Endodermal cell (in vitro differentiated cells): ENCODE measurements around the gene CEP295NL. TPM values are rescaled to one million over a fixed set of nuclear protein-coding genes. Genes with fewer than 3 reads are reported as not detected.

Experiments
- DNase-seq: peaks from one replicate; pipeline ENCODE4 v3.0.0-alpha.2; 2017
- H3K27ac ChIP-seq: 2 replicates; pipeline ENCODE4 v1.5.1; 2013; ENCODE audit warnings: mild to moderate bottlenecking, low read depth, low read length, moderate library complexity
- H3K27me3 ChIP-seq: 2 replicates; pipeline ENCODE4 v1.6.1; 2013; ENCODE audit warnings: mild to moderate bottlenecking, low read length, moderate library complexity; ENCODE audit not compliant: insufficient read depth, control insufficient read depth, poor library complexity, severe bottlenecking
- H3K36me3 ChIP-seq: 2 replicates; pipeline ENCODE4 v1.7.0; 2013; ENCODE audit warnings: mild to moderate bottlenecking, low read length, moderate library complexity; ENCODE audit not compliant: control insufficient read depth, insufficient read depth
- H3K4me1 ChIP-seq: one replicate; pipeline ENCODE4 v1.7.0; 2013; ENCODE audit warnings: low read length; ENCODE audit not compliant: control insufficient read depth, insufficient read depth
- H3K4me3 ChIP-seq: 2 replicates; pipeline ENCODE4 v1.5.1; 2013; ENCODE audit warnings: mild to moderate bottlenecking, low read length, moderate library complexity
- H3K9ac ChIP-seq: 2 replicates; pipeline ENCODE4 v1.6.1; 2013; ENCODE audit warnings: mild to moderate bottlenecking, low read length, moderate library complexity; ENCODE audit not compliant: poor library complexity, severe bottlenecking; ENCODE audit errors: extremely low read depth
- H3K9me3 ChIP-seq: 2 replicates; pipeline ENCODE4 v1.6.1; 2013; ENCODE audit warnings: mild to moderate bottlenecking, low read length, moderate library complexity; ENCODE audit not compliant: control insufficient read depth
- H3K27ac Mint-ChIP-seq: 2 replicates; pipeline ENCODE4 v1.8.0; 2020; ENCODE audit warnings: mixed read lengths
- H3K27me3 Mint-ChIP-seq: 2 replicates; pipeline ENCODE4 v1.8.0; 2021; ENCODE audit warnings: mild to moderate bottlenecking, mixed read lengths; ENCODE audit not compliant: insufficient read depth
- H3K36me3 Mint-ChIP-seq: 2 replicates; pipeline ENCODE4 v1.8.0; 2020; ENCODE audit warnings: low read depth, mixed read lengths
- H3K4me1 Mint-ChIP-seq: 2 replicates; pipeline ENCODE4 v1.8.0; 2020; ENCODE audit warnings: mixed read lengths
- H3K4me3 Mint-ChIP-seq: 2 replicates; pipeline ENCODE4 v1.8.0; 2020; ENCODE audit warnings: mild to moderate bottlenecking, moderate library complexity, mixed read lengths
- H3K9me3 Mint-ChIP-seq: 2 replicates; pipeline ENCODE4 v1.8.0; 2020; ENCODE audit warnings: mild to moderate bottlenecking, mixed read lengths
- CTCF ChIP-seq: fragments of 200-600 bp; sonication (generic); conservative IDR thresholded peaks from 2 replicates; pipeline ENCODE4 v1.5.0; 2021; ENCODE audit warnings: antibody characterized with exemption, mild to moderate bottlenecking
- WGBS, 2 experiments: methylation state at CpG; one replicate each; pipeline versions ENCODE4 v1.1.5 to v1.1.7; 2013; ENCODE audit warnings: missing lambda C conversion rate in 2 of 2, mixed read lengths in 1 of 2; ENCODE audit not compliant: insufficient coverage in 1 of 2, insufficient read length in 1 of 2; 5-methylcytosine and 5-hydroxymethylcytosine counted together
- total RNA-seq, 2 donors: library from RNA; stranded (reverse); fragmentation: NEBNext Ultra II Directional in 1 of 2; extraction: Animal tissue kit (Norgen Biotek cat#: 25700) in 1 of 2; gene quantifications; 2 replicates in 1 of 2; 3 replicates in 1 of 2; pipeline ENCODE4 v1.2.1, GENCODE V29; 2021

Gene CEP295NL
- total RNA-seq, 2 donors from 2014 or later = 0.97 to 2.2 TPM

- H3K9me3 ChIP-seq = no peaks in the 10 kb centered on the region
- no peaks in the 10 kb centered on the region for H3K9me3 Mint-ChIP-seq
- DNase-seq = peak; percentile 83
- no peak for TF ChIP-seq CTCF
- H3K4me1 ChIP-seq = no peaks in the 10 kb centered on the region
- H3K4me3 ChIP-seq = no peak overlapping the region
- no peaks in the 10 kb centered on the region for H3K27me3 ChIP-seq
- H3K27ac ChIP-seq = peak overlapping the region; percentile 65
- no peaks in the 10 kb centered on the region for H3K36me3 Mint-ChIP-seq
- H3K4me3 Mint-ChIP-seq = no peak overlapping the region
- peaks cover 2% of the 10 kb centered on the region for H3K27me3 Mint-ChIP-seq
- H3K4me1 Mint-ChIP-seq = peaks cover 4% of the 10 kb centered on the region
- H3K36me3 ChIP-seq = no peaks in the 10 kb centered on the region
- no peak overlapping the region for H3K9ac ChIP-seq
- peak overlapping the region; percentile 32 for H3K27ac Mint-ChIP-seq
- WGBS, 2 experiments = 54 to 74% methylated on average over 8 to 16 of the region's 16 CpGs
Observed at GRCh38 chr17:78933959-78934568, 31.1 kb upstream of the CEP295NL start.

DNA sequence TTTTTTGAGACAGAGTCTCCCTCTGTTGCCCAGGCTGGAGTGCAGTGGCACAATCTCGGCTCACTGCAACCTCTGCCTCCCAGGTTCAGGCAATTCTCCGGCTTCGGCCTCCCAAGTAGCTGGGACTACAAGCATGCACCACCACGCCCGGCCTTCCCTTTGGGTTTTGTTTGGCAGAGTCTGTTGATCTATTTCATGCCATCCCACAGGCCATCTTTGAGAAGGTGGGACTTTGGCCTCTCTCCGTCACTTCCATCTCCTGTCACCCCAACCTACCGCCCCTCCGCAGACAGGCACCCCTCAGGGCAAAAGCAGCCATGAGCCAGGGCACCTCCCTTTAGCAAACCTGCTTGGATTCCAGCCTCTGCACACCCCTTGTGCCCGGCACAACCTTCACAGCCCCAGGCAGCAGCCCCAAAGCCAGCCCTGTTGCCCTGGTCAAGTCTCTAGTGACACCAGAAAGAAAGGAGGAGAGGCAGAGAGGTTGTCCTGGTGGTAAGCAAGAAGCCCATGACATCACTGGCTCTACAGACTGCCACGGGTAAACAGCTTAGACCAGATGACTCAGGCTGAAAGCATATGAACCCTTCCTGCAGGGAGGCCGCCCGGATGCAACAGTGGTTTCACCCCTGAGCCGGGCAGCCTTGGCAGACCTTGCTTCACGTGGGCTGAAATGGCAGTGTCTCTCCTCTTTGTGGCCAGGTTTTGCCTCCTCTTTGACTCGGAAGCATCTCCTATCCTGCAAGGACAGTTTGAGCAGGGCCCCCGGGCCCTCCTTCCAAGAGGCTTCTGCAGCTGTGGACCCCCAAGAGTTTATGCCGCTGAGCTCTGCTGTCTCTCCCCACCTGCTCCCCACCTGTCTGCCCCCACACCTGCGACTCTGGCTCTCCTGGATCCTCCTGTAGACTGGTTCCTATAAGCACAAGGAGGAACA is 30.3 kb upstream of the CEP295NL start:
- Mint-ChIP-seq H3K27me3 (peaks cover 4% of the 10 kb centered on the region), H3K4me1 (peaks cover 4% of the 10 kb centered on the region), H3K27ac (no peak overlapping the region), H3K9me3 (no peaks in the 10 kb centered on the region), H3K4me3 (no peak overlapping the region), H3K36me3 (no peaks in the 10 kb centered on the region)
- H3K27ac ChIP-seq = no peak overlapping the region
- WGBS, 2 experiments = 84 to 87% methylated on average over 11 to 18 of the region's 18 CpGs
- H3K4me1 ChIP-seq = no peaks in the 10 kb centered on the region
- H3K4me3 ChIP-seq = no peak overlapping the region
- no peak for TF ChIP-seq CTCF
- no peaks in the 10 kb centered on the region for H3K27me3 ChIP-seq
- DNase-seq = no peak
- H3K9me3 ChIP-seq = no peaks in the 10 kb centered on the region
- no peaks in the 10 kb centered on the region for H3K36me3 ChIP-seq
- H3K9ac ChIP-seq = no peak overlapping the region

DNA sequence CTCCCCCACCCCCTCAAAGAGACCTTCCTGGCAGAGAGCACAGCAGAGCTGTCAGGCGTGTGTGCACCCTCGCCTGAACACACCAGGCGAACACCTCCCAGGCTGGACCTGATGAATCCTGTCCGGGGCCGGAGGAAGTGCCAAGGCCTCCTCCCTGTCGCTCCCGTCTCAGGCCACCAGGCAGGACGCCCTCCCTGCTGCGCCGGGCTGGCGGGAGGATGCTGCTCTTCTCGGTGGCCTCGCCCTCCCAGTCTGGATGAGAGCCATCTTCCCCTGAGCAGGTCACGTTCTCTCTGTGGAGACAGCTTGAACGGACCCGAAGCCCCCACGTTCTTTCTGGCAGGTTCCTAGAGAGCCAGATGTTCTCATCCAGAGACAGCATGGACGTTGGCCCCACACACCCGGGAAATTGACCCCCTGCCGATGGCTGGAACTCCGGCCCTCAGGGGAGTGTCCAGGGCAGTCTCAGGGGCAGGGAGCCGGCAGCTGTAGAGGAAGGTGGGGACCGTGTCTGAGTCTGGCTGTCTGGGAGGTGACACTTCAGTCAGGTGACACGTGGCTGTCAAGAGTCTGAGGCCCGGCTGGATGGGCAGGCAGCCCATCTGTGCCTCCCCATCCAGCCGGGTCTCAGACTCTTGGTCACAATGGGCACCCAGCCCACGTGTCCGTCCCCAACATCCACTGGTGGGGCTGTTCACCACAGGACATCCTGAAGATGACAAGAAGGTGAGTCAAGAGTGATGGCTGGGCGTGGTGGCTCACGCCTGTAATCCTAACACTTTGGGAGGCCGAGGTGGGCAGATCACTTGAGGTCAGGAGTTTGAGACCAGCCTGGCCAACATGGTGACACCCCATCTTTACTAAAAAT is 27.1 kb upstream of the CEP295NL start:
- H3K9me3 Mint-ChIP-seq = no peaks in the 10 kb centered on the region
- no peak overlapping the region for H3K4me3 Mint-ChIP-seq
- no peaks in the 10 kb centered on the region for H3K27me3 ChIP-seq
- peaks cover 7% of the 10 kb centered on the region for H3K27me3 Mint-ChIP-seq
- H3K4me1 Mint-ChIP-seq = peaks cover 4% of the 10 kb centered on the region
- H3K9ac ChIP-seq = no peak overlapping the region
- H3K9me3 ChIP-seq = no peaks in the 10 kb centered on the region
- H3K27ac Mint-ChIP-seq = no peak overlapping the region
- H3K4me3 ChIP-seq = no peak overlapping the region
- H3K36me3 ChIP-seq = no peaks in the 10 kb centered on the region
- H3K36me3 Mint-ChIP-seq = no peaks in the 10 kb centered on the region
- H3K4me1 ChIP-seq = no peaks in the 10 kb centered on the region
- no peak overlapping the region for H3K27ac ChIP-seq
- TF ChIP-seq CTCF = no peak
- no peak for DNase-seq
- WGBS, 2 experiments = 89 to 94% methylated on average over 20 to 31 of the region's 31 CpGs
